Left lung (tissue), 10 donors: ENCODE data around the gene ARL10. TPM values are rescaled to one million over a fixed set of nuclear protein-coding genes. Genes with fewer than 3 reads are reported as not detected.
A peak's percentile ranks its signal among the peaks of the same experiment; 100 is the strongest.

Experiments
- ATAC-seq: fragments of 200-7000 bp; cut with Tn5 transposase; one replicate; pipeline ENCODE4 v1.9.1; 2020; ENCODE audit warnings: moderate library complexity
- DNase-seq, 4 donors: peaks; one replicate each; pipeline ENCODE4 v3.0.0-alpha.2; 2013 to 2020
- H3K27ac ChIP-seq, 2 donors: fragments of 200-600 bp; sonication (generic) in 1 of 2; one replicate each; pipeline versions ENCODE4 v1.5.0 to v1.8.0; 2020 to 2021
- H3K27me3 ChIP-seq, 2 donors: fragments of 200-600 bp; sonication (generic) in 1 of 2; one replicate each; pipeline versions ENCODE4 v1.5.0 to v1.8.0; 2020 to 2021
- H3K36me3 ChIP-seq, 2 donors: fragments of 200-600 bp; sonication (generic) in 1 of 2; one replicate each; pipeline versions ENCODE4 v1.5.0 to v1.8.0; 2020 to 2021
- H3K4me1 ChIP-seq, 2 donors: fragments of 200-600 bp; one replicate each; pipeline ENCODE4 v1.8.0; 2021
- H3K4me3 ChIP-seq, 2 donors: fragments of 200-600 bp; sonication (generic) in 1 of 2; one replicate each; pipeline versions ENCODE4 v1.5.0 to v1.8.0; 2020 to 2021; ENCODE audit warnings: mild to moderate bottlenecking in 1 of 2
- H3K9me3 ChIP-seq, 2 donors: fragments of 200-600 bp; sonication (generic) in 1 of 2; one replicate each; pipeline versions ENCODE4 v1.5.0 to v1.8.0; 2020 to 2021
- intact Hi-C, 2 donors: fragments of 100-400 bp; cut with DNase I; formaldehyde crosslinking; loops; one replicate each; pipeline versions ENCODE4 v1.11.2 to v1.14.2; 2022
- polyA plus RNA-seq, 6 donors: library from polyadenylated mRNA; unstranded; fragments of 120-200 nt; gene quantifications; one replicate each; pipeline ENCODE4 v1.2.1, GENCODE V29; 2013; ENCODE audit not compliant: insufficient read length in 6 of 6
- total RNA-seq, 2 donors: library from RNA; stranded (reverse); fragmentation: NEBNext Ultra II Directional; extraction: Animal tissue kit (Norgen Biotek cat#: 25700); gene quantifications; one replicate each; pipeline ENCODE4 v1.2.1, GENCODE V29; 2021
- TF ChIP-seq, protein P1 (sequence below), 2 donors: fragments of 200-600 bp; sonication (generic) in 1 of 2; IDR thresholded peaks; one replicate each; pipeline versions ENCODE4 v1.5.0 to v1.8.0; 2021; ENCODE audit warnings: antibody characterized with exemption in 2 of 2
- donor health status: DM: no; HTN: yes; CAD: no.
- donor health status: DM: no; HTN: no; CAD: no.

ARL10 gene
- total and polyA plus RNA-seq, 8 donors = 6.0 to 20.1 (median 18.2) TPM

DNA sequence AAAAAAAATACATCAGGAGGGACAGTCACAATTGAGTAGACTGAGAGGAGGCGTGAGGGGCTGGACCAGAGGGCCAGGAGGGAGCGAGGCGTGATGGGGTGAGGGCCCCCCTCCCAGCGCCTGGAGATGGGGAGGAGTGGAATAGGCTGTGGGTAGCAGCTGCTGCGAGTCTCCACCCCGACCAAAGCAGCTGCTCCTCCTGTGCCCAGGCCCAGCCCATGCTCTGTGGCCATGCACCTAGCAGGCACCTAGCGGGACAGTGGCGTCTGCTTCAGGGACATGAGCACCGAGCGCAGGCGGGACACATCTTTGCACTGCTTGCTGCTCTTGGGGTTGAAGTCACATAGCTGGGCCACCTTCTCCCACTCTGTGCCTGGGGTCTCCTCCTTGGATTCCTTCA is 27.2 kb downstream of the ARL10 start:
- no peak overlapping the region for H3K4me3 ChIP-seq
- TF ChIP-seq, protein P1, sequence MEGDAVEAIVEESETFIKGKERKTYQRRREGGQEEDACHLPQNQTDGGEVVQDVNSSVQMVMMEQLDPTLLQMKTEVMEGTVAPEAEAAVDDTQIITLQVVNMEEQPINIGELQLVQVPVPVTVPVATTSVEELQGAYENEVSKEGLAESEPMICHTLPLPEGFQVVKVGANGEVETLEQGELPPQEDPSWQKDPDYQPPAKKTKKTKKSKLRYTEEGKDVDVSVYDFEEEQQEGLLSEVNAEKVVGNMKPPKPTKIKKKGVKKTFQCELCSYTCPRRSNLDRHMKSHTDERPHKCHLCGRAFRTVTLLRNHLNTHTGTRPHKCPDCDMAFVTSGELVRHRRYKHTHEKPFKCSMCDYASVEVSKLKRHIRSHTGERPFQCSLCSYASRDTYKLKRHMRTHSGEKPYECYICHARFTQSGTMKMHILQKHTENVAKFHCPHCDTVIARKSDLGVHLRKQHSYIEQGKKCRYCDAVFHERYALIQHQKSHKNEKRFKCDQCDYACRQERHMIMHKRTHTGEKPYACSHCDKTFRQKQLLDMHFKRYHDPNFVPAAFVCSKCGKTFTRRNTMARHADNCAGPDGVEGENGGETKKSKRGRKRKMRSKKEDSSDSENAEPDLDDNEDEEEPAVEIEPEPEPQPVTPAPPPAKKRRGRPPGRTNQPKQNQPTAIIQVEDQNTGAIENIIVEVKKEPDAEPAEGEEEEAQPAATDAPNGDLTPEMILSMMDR (IDR thresholded peaks at IDR 0.05) = no peak
- ATAC-seq (no peak), DNase-seq (no peak)
- no peak overlapping the region for H3K27ac ChIP-seq
- H3K9me3 ChIP-seq = no peaks in the 10 kb centered on the region
- intact Hi-C loops = no loop called here
- no peaks in the 10 kb centered on the region for H3K27me3 ChIP-seq
- H3K4me1 ChIP-seq = peaks cover 4 to 29% of the 10 kb centered on the region in 2 donors
- peaks cover 0 to 71% of the 10 kb centered on the region in 2 donors for H3K36me3 ChIP-seq

- Histone ChIP-seq H3K27ac (no peak overlapping the region), H3K4me1 (peaks cover 0 to 21% of the 10 kb centered on the region in 2 donors), H3K9me3 (no peaks in the 10 kb centered on the region), H3K36me3 (peaks cover 0 to 85% of the 10 kb centered on the region in 2 donors), H3K27me3 (no peaks in the 10 kb centered on the region), H3K4me3 (no peak overlapping the region)
- DNase-seq (no peak), ATAC-seq (no peak)
- TF ChIP-seq, protein P1 (IDR thresholded peaks at IDR 0.05) = no peak
- intact Hi-C loops = no loop called here
Measured at GRCh38 chr5:176394096-176394495, 28.8 kb downstream of the ARL10 start.

- TF ChIP-seq, protein P1 (IDR thresholded peaks at IDR 0.05) = no peak
- Histone ChIP-seq H3K36me3 (peaks cover 0 to 94% of the 10 kb centered on the region in 2 donors), H3K4me1 (peaks cover 0 to 13% of the 10 kb centered on the region in 2 donors), H3K4me3 (no peak overlapping the region), H3K27ac (no peak overlapping the region), H3K27me3 (no peaks in the 10 kb centered on the region), H3K9me3 (no peaks in the 10 kb centered on the region)
- intact Hi-C loops = no loop called here
- DNase-seq (peak in 2 of 4 donors; percentile 54 to 83), ATAC-seq (peak; percentile 27)
Measured at GRCh38 chr5:176394881-176395675, 29.8 kb downstream of the ARL10 start.

DNA sequence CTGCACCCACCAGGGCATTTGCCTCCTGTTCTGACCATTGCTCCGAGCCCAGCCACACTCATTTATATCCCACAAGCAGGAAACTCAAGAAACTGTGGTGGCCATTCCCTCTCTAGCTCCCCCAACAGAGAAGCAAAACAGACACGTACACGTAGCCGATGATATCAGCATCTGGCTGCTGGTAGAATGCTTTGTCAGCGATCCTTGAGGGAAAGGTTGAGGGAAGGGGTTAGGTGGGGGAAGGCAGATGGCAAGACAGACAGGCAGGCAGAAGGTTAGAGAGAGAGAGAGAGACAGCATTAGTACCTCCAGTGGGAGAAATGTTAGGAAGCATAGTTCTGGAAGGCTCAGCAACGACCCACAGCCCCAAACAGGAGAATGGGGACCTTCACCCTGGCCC is 31.0 kb downstream of the ARL10 start:
- H3K27me3 ChIP-seq = no peaks in the 10 kb centered on the region
- peaks cover 0 to 3% of the 10 kb centered on the region in 2 donors for H3K4me1 ChIP-seq
- ATAC-seq = no peak
- H3K9me3 ChIP-seq = no peaks in the 10 kb centered on the region
- H3K27ac ChIP-seq = no peak overlapping the region
- intact Hi-C loops = no loop called here
- no peak overlapping the region for H3K4me3 ChIP-seq
- TF ChIP-seq, protein P1 (IDR thresholded peaks at IDR 0.05) = no peak
- peak in 1 of 4 donors; percentile 25 for DNase-seq
- peaks cover 0 to 92% of the 10 kb centered on the region in 2 donors for H3K36me3 ChIP-seq

GRCh38 chr5:176397736-176398420 is 32.6 kb downstream of the ARL10 start:
- TF ChIP-seq, protein P1 (IDR thresholded peaks at IDR 0.05) = no peak
- no peak for DNase-seq
- peaks cover 0 to 77% of the 10 kb centered on the region in 2 donors for H3K36me3 ChIP-seq

More at GRCh38 chr5:176397736-176398420, 32.6 kb downstream of the ARL10 start:
- no peak overlapping the region for H3K27ac ChIP-seq
- intact Hi-C loops = no loop called here
- ATAC-seq = no peak
- no peaks in the 10 kb centered on the region for H3K27me3 ChIP-seq
- H3K9me3 ChIP-seq = no peaks in the 10 kb centered on the region
- H3K4me3 ChIP-seq = no peak overlapping the region
- H3K4me1 ChIP-seq = no peaks in the 10 kb centered on the region
